Posterior vena cava (tissue), 2 donors: ENCODE results near the gene CAMKK2. TPM values are rescaled to one million over a fixed set of nuclear protein-coding genes. Genes with fewer than 3 reads are reported as not detected.
"Not testable (repeated sequence)": the region's sequence is repeated elsewhere in the genome, so short reads cannot be mapped to it uniquely, and the experiment has no call there.

ENCODE experiments used
- DNase-seq: peaks from one replicate; pipeline ENCODE4 v3.0.0-alpha.2; 2020; ENCODE audit warnings: low spot score
- intact Hi-C, 2 donors: fragments of 100-400 bp; cut with DNase I; formaldehyde crosslinking; loops; one replicate each; pipeline versions ENCODE4 v1.14.1 to v1.14.2; 2022 to 2023
- total RNA-seq, 2 donors: library from RNA; stranded (reverse); fragmentation: NEBNext Ultra II Directional; extraction: Animal tissue kit (Norgen Biotek cat#: 25700); gene quantifications; one replicate each; pipeline ENCODE4 v1.2.1, GENCODE V29; 2021
- donor health status: DM: yes; HTN: yes; CAD: no.
- donor health status: DM: yes; HTN: yes; CAD: no.

Gene CAMKK2
- total RNA-seq, 2 donors from 2014 or later = 39.2 to 39.7 TPM

- DNase-seq = no peak
- intact Hi-C loops = no loop called here
Observed at GRCh38 chr12:121216102-121216501, 80.4 kb downstream of the CAMKK2 start.

- intact Hi-C loops = no loop called here
- no peak for DNase-seq
Observed at GRCh38 chr12:121214855-121215745, 81.4 kb downstream of the CAMKK2 start.

GRCh38 chr12:121214166-121214777 lies 82.2 kb downstream of the CAMKK2 start:
- intact Hi-C loops = no loop called here
- DNase-seq = no peak

GRCh38 chr12:121212875-121213274 lies 83.6 kb downstream of the CAMKK2 start:
- DNase-seq = no peak
- intact Hi-C loops = no loop called here

GRCh38 chr12:121209624-121210572 lies 86.6 kb downstream of the CAMKK2 start, which contains the start of gene P2RX4:
TSS of gene P2RX4 (plus strand) at chr12:121210129. CDS start at chr12:121210165, 36 bp downstream.
- intact Hi-C loops = no loop called here
- DNase-seq = peak; percentile 96

GRCh38 chr12:121209221-121209620 lies 87.3 kb downstream of the CAMKK2 start:
- intact Hi-C loops = no loop called here

GRCh38 chr12:121208571-121208970 lies 87.9 kb downstream of the CAMKK2 start:
- DNase-seq = peak; percentile 63
- intact Hi-C loops = not testable (repeated sequence)

More at GRCh38 chr12:121209221-121209620, 87.3 kb downstream of the CAMKK2 start:
- DNase-seq = peak; percentile 80

- peak; percentile 10 for DNase-seq
- intact Hi-C loops = no loop called here
Observed at GRCh38 chr12:121205491-121205890, 91.0 kb downstream of the CAMKK2 start.

GRCh38 chr12:121203482-121203881 lies 93.0 kb downstream of the CAMKK2 start:
- intact Hi-C loops = no loop called here
- no peak for DNase-seq

GRCh38 chr12:121202407-121203355 lies 93.8 kb downstream of the CAMKK2 start:
- intact Hi-C loops = no loop called here
- DNase-seq = no peak

GRCh38 chr12:121201140-121201539 lies 95.4 kb downstream of the CAMKK2 start:
- DNase-seq, intact Hi-C loops: not testable (repeated sequence)

- no peak for DNase-seq
- intact Hi-C loops = no loop called here
Observed at GRCh38 chr12:121198949-121199348, 97.6 kb downstream of the CAMKK2 start.

GRCh38 chr12:121196902-121197301 lies 99.6 kb downstream of the CAMKK2 start:
- no peak for DNase-seq
- intact Hi-C loops = no loop called here

GRCh38 chr12:121191151-121191550 lies 105.4 kb downstream of the CAMKK2 start:
- no peak for DNase-seq
- intact Hi-C loops = no loop called here

GRCh38 chr12:121190523-121191031 lies 105.9 kb downstream of the CAMKK2 start:
- intact Hi-C loops = no loop called here
- no peak for DNase-seq

GRCh38 chr12:121189619-121190155 lies 106.8 kb downstream of the CAMKK2 start:
- intact Hi-C loops = no loop called here
- DNase-seq = no peak

- DNase-seq = no peak
- intact Hi-C loops = no loop called here
Observed at GRCh38 chr12:121189131-121189530, 107.4 kb downstream of the CAMKK2 start.

GRCh38 chr12:121188227-121188626 lies 108.3 kb downstream of the CAMKK2 start:
- DNase-seq = no peak
- intact Hi-C loops = no loop called here
